Fibroblast of skin of left biceps (primary cell): ENCODE results near the gene ABCA3.

Experiments
- DNase-seq, 2 experiments: peaks; one replicate each; pipeline ENCODE4 v3.0.0-alpha.2; 2013; ENCODE audit warnings: low read depth in 2 of 2

Gene ABCA3

DNA sequence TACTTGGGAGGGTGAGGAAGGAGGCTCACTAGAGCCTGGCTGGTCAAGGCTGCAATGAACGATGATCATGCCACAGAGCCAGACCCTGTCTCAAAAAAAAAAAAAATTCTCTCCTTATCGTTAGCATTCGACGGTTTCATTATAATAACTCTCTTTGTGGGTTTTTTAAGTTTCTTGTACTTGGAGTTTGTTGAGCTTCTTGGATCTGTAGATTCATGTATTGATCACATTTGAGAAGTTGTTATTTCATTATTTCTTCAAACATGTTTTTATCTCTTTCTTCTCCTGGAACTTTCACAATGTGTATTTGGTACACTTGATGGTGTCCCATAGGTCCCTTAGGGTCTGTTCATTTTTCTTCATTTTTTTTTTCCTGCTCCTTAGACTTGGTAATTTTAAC, 16.8 kb upstream of the ABCA3 start:
- no peak for DNase-seq

DNA sequence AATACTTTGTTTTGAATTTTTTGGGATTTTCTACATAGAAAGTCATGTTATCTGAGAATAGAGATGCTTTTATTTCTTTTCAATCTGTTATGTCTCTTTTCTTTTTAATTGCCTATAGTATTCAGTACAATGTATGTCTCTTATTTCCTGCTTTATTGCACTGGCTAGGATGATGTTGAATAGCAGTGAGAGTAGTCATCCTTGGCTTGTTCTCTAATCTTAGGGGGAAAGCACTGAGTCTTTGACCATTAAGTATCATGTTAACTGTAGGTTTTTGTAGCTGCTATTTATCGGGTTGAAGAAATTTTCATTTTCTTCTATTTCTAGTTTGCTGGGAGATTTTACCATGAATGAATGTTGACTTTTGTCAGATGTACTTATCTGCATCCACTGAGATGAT, 10.0 kb upstream of the ABCA3 start:
- DNase-seq, result no peak

DNA sequence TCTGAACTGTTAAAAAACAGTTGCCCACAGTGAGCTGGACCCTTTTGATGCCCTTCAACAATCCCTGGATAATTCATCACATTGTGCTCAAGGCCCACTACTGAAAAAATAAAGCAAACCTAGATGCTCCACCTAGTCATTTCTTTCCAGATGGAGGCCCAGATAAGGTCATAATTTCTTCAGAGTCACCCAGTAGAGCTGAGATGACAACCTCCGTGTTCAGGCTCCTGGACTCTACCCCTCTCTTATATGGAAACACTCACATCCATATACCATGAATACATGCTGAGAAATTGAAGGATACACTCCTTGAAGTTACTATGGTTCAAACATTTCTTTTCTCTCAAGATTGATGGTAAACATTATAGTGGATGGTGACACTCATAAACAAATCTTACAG, 2.7 kb upstream of the ABCA3 start:
- DNase-seq, result no peak

DNA sequence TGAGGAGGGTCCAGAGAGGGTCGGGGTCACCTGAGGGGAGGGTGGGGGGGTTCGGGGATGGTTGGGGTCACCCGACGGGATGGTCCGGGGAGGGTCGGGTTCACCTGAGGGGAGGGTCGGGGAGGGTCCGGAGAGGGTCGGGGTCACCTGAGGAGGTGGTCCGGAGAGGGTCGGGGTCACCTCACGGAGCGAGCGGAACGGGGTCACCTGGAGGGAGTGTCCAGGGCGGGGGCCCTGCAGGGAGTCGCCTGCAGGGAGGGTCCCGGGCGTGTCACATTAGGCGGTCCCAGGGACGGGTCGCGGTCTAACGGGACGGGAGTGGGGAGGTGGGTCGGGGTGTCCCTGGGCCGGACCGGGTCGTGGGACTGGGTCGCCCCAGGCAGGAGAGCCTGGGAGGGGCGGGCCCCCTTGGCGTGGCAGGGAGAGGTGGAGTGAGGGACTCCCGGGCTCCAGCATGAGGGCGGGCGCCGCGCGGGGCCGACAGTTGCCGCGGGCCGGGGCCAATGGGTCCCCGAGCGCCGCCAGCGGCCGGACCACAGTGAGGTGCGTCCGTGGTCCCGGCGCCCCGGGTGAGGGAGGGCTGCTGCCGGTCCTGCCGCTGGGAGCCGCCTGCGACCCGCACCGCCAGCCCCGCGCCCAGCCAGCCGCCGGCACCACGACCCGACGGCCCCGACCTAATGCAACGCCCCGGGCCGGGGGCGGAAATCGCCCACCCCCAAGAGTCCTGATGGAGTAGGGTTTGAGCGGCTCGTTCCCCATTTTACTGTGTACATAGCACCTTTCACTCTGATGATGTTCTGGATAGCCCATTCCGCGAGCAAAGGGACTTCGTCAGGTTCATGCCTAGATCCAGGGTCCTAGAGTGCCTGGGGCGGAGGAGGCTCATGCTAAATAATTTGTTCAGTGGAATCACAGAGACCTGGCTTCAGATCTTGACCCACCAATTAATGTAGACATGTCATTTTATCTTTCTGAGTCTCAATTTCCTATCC, 1.2 kb upstream of the ABCA3 start:
- no peak for DNase-seq

DNA sequence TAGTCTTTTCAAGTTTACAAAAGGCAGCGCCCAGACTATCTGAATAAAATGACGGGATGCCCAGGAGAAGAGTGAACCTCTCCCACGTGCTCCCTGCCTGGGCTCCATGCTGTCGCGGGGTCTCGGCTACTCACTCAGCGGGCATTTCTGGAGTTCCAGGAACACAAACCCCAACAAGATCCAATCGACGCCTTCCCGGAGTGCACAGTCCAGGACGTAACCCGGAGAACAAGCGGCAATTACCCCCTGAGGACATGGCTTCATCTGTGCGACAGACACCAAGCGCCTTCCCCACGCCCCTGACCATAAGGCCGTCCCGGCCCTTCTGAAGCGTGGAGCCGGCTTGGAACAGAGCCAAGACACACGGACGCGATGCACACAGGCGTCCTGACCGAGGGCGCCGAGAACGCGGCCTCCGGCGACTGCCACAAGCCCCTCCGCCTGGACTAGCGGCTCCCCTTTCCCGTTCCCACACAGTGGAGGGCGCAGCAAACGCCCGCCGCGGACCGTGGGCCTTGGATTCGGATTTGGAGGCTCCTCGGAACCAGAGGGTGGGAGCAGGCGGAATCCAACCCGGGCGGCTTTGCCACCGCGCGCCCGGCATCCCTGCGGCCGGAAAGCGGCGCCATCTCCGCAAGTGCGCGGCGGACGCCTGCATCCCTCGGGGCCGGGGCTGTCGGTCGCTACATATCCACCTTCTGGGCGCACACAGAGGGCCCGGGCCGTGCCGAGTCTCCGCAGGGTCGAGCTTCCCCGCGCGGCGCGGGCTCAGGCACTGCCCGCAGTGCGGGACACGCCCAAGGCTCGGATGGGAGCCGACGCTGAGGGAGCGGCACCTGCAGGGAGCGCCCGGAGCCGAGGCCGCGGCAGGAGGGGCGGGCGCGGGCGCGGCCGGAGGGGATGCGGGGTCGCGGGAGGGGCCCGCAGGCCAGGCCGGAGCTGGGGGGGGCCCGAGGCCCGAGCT, 725 bp downstream of the ABCA3 start:
- no peak for DNase-seq

DNA sequence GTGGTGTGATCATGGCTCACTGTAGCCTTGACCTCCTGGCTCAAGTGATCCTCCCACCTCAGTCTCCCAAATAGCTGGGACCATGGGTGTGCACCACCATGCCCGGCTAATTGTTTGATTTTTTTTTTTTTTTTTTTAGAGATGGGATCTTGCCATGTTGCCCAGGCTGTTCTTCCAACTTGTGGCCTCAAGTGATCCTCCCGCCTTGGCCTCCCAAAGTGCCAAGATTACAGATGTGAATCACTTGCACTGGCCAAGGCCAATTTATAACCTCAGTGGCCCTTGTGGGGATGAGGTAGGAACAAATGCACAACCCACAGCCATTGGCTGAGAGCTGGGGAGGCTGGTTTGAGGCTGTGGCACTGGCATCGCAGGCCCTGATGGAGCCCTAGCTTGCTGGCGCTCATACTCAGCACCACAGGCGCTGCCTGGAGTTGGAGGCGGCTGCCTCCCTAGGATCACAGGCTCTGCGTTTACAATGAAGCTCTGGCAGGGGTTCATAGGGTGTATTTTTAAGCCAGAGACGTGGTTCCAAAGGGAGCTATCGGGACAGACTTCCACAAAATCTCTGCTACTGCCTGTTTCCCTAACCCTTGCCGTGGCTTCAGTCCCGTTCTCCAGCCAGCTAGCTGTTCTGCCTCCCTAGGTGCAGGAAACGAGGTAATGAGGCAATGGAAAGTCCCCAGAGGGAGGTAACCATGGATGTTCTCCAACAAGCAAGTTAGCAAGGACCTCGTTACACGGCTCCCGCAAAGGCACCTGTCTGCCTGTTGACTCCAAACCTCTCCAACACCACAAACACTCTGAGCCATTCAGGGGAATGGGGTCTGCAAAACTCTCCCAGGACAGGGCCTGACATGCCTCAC, 2.9 kb downstream of the ABCA3 start:
- no peak for DNase-seq

DNA sequence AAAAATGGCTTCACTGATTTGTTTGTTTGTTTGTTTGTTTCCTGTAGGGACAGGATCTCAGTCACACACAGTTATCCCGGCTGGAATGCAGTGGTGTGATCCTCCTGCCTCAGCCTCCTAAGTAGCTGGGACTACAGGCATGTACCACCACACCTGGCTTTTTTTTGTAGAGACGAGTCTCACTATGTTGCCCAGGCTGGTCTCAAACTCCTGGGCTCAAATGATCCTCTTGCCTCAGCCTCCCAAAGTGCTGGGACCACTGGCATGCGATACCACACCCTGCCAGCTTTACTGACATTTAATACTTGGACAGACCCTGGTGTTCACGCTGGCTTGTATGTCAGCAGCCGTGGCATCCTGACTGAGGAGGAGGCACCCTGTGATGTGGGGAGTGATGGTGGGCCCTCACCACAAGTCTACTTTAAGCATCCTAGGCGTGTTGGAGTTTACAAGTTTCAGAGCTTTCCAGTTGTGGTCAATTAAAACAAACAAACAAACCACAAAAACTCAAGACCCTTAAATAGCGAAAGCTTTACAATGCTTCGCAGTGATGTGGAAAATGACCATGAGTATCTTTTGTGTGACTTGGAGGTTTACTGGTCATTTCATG, 5.1 kb downstream of the ABCA3 start:
- no peak for DNase-seq

DNA sequence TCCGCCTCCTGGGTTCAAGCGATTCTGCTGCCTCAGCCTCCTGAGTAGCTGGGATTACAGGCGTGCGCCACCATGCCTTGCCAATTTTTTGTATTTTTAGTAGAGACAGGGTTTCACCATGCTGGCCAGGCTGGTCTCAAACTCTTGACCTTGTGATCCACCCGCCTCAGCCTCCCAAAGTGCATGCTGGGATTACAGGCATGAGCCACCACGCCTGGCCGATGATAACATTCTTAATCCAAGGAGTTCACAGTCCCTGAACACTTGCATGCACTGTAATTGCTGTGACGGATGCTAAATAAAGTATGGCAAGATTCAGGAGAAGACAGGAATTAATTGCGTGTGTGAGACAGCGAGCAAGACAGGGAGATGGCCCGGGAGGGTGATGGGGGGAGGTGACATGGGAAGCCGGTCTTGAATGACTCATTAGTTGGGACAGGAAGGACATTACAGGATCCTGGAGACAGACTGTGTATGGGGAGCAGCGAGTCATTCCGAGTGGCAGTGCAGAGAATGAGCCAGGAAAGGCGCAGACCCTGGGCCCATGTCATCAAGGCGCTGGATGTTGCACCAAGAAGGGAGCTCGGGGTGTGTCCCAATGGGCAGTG, 6.7 kb downstream of the ABCA3 start:
- DNase-seq, result no peak

DNA sequence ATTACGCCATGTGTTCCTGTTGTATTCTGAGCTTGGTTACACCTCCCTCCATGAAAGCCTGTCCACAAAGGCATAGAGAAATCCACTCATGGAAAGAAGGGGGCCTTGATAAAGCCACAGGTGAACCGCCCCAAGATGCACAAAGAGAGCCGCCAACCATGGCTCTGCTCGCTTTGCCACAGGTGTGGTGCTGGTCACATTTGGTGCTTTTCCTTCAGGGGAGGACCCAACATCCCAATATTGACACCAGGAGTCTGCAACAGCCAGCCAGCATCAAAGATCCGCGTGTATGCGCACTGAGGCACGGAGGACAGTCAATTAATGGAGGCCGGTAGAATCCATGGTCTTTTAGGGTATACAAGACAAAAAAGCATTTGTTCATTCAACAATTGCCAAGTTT, 7.3 kb downstream of the ABCA3 start:
- DNase-seq, result no peak

DNA sequence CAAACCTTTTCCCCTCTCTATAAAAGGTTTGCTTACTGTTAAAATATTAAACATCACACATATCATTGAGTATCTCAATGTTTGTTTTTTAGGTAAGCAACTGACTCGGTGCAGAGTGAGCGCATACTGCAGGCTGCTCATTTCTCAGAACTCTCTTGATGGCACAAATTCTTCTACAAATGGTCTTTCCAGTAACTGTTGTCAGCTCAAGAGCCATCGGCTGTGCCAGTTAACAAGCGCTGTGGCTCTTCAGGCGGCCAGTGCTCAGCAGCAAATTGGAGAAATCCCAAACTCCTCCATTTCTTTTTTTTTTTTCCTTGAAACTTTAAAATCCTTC, 8.6 kb downstream of the ABCA3 start:
- DNase-seq, result no peak

DNA sequence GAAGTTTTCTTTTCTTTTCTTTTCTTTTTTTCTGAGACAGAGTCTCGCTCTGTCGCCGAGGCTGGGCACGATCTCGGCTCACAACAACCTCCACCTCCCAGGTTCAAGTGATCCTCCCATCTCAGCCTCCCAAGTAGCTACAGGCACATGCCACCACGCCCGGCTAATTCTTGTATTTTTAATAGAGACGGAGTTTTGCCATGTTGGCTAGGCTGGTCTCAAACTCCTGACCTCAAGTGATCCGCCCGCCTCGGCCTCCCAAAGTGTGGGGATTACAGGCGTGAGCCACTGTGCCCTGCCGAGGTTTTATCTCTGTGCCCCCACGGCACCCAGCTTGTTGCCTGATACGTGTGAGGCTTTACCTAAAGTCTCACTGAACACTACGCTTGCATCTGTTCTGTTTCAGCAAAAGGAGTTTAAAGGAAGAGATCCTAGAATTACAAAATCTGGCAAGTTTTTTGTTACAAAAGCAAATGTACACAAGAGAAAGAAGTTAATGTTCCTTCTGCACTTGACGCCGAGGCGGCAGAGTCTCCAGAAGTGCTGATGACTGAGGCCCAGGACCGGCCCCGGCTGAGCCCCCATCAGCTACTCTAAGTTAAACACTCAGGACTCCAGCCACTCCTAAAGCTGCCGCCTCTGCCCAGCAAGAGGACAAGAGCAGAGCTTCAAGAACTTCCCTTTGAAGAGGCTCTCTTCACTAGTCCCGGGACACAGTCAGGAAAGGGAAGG, 9.2 kb downstream of the ABCA3 start:
- no peak for DNase-seq

DNA sequence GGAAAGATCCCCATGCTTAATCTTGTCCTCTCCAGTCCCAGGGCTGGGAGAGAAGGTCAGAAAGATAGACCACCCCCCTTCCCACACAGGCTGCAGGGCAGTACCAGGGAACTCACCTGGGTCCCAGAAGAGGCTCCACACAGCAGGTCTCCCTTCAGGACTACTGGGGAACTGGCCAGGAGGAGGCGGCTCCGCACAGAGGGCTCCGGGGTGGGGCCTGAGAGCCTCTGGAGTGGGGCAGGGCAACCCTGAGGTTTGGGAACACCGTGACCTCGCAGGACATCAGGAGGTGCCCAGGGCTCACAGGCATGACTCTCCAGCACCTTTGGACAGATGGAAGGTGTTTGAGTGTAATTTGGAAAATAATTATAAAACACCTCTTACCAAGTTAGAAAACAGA, 11.0 kb downstream of the ABCA3 start:
- no peak for DNase-seq

DNA sequence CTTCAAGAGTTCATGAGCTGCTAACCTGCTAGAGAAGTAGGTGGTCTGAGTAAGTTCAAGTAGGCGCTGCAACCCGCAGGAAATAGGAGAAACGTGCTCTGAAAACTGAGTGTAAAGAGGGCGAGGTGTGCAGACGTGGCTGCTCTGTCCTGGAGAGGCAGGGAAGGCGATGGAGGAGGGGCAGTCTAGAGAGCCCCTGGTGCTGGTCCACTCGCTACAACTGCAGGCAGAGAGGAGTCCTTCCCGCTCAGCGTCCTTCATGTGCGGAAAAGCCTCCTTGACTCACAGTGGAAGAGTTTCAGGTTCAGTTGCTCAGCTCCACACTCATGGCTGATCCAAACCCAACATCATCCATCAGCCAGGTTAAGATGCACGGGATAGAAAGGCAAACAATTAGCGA, 12.1 kb downstream of the ABCA3 start:
- no peak for DNase-seq

DNA sequence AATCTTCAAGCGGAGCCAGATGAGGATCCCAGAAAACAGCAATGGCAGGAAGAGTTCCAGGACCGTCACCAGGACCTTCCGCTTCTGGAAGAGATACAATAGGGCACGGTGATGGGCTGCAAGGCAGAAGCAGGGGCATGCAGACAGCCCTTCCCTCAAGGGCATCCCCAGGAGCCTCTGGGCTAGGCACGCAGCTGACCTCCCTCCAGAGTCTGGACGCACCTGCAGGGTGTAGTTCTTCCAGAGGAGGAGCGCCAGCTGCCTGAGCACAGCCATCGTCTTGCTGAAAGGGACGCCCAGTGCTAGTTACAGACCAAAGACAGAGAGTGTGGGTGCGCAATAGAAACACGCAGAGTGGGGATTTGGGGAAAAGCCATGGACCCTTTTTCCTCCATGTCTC, 14.3 kb downstream of the ABCA3 start:
- no peak for DNase-seq

DNA sequence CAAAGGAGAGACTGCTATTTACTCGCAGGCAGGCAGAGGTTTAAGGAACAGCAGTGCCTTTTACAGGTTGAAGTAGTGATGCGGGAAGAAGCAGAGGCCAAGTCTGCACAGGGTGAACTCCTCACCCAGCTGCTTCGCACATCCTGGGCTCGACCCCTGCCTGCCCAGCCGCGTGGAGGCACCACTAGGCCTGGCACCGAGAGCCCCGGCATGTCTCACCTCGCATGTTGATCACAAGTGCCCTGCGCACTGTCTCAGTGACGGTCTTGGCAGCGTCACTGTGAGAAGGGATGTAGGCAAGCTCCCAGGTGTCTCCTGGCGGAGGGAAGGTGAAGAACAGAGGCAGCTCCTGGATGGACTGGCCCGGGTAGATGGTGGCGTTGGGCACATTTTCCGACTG, 14.7 kb downstream of the ABCA3 start:
- DNase-seq, result no peak

DNA sequence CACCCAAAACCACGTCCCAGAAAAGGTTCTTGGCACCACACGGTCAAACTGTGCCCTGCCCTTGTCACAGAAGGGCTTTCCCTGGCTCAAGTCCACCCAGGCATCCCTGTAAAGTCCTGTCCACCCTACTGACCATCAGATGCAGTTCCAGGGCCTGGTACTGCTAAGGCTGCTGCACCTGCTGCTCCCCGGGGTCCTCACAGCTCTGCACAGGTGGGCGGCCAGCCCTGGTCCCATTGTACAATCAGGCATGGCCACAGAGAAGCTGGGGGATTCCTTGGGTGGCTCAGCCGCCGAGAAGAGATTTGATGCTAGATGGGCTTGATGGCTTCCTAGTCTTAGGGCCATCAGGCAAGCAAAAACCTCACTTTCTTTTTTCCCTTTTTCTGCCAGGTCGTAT, 15.3 kb downstream of the ABCA3 start:
- DNase-seq, result no peak

DNA sequence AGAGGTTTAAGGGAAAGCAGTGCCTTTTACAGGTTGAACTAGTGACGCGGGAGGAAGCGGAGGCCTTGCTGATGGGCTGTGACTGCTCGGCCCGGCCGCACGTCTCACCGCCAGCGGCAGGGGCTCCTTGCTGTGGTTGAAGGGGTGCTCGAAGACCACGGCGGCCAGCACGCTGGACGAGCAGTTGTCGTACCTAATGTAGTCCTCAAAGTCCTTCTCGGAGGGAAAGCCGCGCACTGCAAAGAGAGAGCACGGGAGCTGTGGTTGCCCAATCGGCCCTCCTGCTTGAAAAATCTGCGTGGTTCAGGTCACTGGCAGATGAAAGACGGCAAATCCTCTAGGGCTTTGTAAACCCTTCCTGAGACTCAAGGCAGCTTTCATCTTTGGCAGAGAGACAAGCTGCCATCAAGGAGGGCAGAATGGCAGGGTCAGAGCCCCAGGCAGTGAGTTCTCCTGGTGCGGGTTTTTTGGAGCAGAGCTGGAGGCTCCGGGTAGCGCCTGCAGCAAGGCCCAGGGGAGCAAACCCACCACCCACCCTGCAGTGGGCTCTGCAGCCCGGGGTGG, 16.1 kb downstream of the ABCA3 start:
- no peak for DNase-seq

DNA sequence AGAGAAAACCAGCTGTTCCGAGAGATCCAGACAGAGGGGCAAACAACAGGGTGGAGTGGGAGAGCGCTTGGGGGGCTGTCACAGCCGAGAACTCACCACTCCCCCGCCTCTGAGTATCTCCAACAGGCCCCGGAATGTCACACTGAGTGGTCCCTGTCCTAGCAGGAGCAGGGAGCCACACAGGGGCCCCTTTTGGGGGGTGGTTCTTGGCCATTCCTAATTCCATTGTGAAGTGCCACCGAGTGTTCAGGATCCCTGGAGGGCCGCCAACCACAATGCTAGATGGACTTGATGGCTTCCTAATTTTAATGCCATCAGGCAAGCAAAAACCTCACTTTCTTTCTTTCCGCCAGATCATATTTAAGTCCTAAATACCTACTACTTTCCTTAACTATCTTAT, 16.8 kb downstream of the ABCA3 start:
- DNase-seq, result no peak

DNA sequence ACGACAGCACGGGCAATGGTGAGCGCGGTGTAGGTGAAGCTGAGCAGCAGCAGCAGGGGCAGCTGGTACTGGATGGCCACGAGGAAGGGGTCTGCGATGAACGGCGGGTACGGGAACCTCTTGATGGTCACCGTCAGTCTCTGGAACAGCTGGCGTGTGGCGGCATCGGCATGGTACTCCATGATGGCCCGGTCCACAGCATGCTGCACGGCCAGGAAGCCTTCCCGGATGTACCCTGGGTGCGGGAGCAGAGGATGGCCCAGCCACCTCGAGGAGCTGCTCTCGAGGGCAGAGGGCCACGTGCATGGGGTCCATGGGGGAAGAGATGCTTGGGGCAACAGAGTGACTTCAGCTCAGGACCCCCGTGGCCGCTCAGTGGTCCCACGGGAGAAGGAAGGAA, 20.9 kb downstream of the ABCA3 start:
- DNase-seq, result no peak
